Stimulated activated CD4-positive, alpha-beta T cell treated with anti-CD3 and anti-CD28 coated beads, Interleukin-15, amount 100 ng/mL, for 24 hours (primary cell): ENCODE data around the gene HDAC4.
A peak's percentile ranks its signal among the peaks of the same experiment; 100 is the strongest.

Experiments used
- DNase-seq: peaks from one replicate; pipeline ENCODE4 v3.0.0-alpha.2; 2020

HDAC4 gene

DNA sequence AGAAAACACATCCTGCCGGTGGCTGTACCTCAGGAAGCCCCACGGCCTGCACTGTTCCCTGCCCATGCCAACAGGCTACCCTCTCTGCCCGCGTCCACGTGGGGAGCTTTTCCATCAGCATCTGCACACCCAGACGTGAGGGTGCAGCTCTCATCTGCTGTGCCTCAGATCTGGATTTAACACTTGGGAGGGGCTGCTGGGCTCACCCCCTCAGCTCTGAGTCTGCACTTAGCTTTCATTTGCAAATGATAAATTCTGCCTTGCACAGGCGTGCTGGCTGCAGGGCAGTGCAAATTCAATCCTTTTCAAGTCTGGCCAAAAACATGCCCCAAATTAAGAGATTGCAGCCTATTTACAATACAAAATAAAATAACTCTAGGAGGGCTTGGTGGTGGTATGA is 307.3 kb downstream of the HDAC4 start:
- DNase-seq = no peak

DNA sequence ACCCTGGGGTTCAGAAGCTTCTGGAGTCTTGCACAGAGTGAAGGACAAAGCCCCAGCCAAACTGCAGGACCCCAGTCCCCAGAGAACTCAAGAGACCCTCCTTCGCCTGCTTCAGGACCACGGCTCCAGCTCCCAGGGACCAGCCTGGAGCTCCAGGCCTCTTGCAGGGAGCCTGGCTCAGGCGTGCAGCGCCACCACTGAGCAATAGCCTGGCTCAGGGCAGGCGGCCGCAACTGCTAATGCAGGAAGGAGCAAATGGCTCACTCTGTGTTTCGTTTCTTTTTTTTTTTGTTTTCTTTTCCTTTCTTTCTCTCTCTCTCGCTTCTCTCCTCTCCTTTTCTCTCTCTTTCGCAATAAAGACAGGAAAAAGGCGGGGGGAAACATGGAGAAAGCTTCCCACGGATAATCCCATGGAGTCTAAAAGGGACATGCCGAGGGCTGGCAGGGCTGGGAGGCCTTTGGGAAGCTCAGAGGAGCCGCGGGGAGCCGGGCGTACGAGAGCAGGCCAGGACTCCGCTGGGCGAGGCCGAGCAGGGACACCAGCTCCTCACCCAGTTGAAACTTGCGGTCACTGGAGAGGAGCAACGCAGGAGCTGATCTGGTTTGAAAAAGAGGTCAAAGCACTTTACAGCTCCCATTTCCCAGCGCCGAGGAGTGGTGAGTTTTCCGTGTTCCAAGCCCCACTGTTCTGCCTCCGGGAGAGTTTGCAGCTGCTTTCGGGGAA is 308.1 kb downstream of the HDAC4 start:
- DNase-seq = no peak

DNA sequence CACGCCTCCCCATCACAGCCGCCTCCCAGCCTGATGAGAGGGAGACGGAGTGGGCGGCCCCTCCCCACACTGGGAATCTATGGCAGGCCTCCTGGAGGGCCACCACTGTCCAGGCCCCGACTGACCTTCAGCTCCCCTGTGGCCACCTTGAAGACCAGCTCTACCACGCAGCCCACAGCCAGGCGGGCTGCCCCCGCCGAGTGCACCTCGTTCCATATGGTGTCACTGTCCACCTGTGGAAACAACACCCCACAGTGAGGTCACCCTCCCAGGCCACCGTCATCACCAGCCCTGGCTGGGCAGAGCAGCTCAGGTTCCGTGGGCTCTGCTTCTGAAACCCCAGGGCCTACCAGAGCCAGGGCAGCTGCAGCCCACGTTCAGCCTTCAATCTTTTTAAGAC is 310.9 kb downstream of the HDAC4 start:
- no peak for DNase-seq

DNA sequence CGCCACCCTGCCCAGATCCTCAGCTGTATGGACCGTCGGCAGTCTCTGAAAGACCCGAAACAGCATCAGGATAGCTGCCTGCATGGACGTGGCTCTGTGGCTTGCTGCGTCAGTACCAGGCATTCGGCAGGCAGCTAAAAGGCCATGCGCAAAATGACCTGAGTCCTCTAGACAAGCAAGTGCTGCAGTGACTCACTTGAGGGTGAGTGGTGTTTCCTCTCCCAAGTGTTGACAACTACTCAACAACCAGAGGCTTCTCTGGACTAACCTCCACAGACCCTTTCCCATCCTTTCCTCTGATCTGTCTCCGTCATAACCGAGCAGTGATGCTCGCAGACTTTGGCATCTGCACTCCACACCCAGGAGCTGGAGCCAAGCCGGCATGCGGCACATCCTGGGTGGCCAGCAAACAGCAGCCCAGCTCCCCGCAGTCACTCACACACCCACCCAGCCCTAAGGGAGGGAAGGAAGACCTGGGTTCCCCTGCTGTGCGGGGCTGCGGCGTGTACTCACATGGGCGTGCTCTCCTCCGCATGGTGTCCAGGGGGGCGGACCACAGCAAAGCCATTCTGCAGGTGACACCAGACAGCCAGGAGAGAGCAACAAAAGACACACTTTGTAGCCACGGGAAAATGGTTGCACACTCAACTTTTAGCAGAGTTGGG is 313.6 kb downstream of the HDAC4 start:
- no peak for DNase-seq

DNA sequence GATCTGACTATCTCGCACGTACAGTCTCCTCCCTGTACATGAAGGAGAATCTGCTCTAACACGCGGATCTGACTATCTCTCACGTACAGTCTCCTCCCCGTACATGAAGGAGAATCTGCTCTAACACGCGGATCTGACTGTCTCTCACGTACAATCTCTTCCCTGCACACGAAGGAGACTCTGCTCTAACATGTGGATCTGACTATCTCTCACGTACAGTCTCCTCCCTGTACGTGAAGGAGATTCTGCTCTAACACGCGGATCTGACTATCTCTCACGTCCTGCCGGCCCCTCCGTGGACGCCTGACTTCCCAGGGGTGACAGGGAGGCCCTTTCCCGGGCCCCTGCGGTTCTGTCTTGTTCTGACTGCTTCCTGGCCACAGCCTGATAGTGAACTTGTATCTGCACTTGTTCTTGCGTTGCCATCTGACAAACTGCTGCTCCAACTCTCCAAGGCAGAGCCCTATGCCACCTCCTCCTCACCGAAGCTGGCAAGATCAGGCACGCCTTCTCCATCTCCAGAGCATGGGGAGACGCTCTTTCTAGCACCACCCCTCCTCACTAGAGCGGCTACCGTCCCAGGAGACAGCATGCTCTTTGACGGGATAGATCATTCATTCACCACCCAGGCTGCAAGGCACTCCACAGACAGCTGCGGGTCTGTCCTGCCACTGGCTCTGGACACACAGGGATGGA is 314.3 kb downstream of the HDAC4 start:
- no peak for DNase-seq

DNA sequence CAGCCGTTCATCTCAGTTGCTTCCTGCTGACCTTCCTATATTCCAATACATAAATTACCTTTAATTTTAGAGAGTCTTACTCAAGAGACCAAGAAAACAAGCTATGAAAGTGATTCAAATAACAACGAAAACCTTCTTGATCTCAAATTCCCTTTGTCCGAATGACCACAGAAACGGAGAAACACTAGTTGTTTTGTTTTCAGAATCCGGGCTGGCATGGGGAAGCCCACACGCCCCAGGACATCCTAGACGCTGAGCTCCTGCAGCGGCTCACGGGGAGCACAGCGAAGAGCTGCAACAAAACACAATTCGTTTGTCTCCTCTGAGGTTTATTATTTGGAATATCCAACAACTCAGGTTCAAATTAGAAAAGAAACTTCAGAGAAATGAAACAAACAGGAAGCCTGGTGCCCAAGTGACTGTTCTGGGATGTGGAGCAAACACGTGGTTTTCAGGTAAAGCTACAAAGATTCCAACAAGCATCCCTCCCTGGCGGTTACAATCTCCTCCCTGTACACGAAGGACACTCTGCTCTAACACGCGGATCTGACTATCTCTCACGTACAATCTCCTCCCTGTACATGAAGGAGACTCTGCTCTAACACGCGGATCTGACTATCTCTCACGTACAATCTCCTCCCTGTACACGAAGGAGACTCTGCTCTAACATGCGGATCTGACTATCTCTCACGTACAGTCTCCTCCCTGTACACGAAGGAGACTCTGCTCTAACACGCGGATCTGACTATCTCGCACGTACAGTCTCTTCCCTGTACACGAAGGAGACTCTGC is 315.4 kb downstream of the HDAC4 start:
- no peak for DNase-seq

DNA sequence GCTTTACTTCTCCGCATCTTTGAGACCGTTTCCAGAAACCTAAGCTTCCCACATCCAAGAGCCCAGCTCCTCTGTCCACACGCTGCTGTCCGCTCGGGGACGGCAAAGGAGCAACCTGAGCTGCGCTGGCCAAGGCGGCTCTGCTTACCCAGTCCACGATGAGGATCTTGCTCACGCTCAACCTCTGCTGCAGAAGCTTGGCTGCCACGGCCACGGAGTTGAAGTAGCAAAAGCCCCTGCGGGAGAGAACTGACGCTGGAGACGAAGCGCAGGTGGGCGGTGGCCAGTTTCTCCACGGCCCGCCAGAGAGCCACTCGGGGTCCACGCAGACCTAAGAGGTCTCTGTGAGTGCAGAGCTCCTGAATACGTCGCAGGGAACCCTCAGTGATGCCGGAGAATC is 316.8 kb downstream of the HDAC4 start:
- DNase-seq = no peak

DNA sequence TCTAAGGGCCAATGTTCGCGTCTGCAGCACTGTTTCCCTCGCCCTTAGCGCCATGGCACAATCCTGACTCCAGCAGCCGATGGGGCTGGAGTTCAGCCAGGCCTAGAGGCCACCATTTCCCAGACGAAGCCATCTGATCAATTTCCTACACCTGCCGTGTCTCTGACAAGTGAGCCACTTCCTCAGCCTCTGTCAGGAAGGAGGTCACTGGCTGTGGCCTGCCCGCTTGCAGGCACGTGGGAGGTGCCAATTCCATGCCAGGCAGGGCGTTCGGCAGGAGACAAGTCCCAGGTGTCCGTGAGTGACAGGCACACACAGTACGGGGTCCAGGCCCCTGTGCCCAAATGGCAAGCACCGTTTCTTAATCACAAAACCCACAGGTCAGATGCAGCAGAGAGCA is 318.4 kb downstream of the HDAC4 start:
- DNase-seq = no peak

DNA sequence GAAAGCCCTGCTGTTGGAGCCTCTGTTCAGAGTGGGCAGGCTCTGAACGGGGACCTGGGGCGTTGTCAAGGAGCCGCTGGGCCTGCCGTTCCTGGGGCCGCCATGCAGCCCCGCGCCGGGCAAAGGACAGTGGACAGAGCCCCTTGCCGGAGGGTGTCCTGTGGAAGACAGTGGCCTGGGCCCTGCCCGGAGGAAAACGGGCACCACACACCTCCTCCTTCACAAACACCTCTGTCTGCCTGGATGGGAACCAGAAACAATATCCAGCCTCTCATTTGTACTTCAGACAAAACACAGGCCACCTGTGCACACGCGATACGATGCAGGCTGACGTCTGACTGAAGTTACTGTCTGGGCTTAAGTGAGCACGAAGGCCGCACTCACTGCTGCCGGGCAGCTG is 319.2 kb downstream of the HDAC4 start:
- no peak for DNase-seq

DNA sequence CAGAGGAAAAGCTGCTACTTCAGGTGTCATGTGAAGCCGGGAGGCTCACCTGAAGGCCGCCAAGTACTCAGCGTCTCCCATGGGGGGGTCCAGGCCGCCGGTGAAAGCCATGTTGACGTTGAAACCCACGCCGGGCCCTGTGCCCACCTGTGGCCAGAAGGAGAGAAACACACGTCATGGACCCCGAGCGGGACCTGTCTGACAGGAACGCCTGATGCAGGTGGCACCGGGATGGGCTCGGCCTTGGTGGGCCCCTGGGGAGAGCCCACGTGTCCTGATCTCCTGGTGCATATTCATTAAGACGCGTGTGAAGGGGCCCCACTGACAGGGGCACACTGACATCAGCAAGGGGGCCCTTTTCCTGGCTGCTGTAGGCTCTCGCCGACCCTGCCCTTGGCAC is 319.8 kb downstream of the HDAC4 start:
- DNase-seq = no peak

DNA sequence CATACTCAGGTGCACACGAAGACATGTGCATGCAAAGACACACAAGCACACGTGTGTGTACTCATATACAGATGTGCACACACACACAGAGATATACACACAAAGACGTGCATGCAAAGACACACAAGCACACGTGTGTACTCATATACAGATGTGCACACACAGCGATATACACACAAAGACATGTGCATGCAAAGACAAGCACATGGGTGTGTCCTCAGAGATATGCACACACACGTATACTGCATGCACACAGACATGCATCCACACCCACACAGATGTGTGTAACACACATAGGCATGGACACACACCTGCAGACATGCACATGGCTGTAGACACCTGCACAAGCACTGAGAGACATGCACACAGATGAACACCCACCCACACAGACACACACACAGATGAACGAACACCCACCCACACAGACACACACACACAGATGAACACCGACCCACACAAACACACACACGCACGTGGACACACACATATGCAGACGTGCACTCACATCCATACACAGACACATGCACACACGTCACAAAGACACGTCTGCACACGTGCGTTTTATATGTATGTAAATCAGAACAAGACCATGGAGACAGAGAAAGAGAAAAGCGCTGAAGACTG is 321.0 kb downstream of the HDAC4 start:
- no peak for DNase-seq

DNA sequence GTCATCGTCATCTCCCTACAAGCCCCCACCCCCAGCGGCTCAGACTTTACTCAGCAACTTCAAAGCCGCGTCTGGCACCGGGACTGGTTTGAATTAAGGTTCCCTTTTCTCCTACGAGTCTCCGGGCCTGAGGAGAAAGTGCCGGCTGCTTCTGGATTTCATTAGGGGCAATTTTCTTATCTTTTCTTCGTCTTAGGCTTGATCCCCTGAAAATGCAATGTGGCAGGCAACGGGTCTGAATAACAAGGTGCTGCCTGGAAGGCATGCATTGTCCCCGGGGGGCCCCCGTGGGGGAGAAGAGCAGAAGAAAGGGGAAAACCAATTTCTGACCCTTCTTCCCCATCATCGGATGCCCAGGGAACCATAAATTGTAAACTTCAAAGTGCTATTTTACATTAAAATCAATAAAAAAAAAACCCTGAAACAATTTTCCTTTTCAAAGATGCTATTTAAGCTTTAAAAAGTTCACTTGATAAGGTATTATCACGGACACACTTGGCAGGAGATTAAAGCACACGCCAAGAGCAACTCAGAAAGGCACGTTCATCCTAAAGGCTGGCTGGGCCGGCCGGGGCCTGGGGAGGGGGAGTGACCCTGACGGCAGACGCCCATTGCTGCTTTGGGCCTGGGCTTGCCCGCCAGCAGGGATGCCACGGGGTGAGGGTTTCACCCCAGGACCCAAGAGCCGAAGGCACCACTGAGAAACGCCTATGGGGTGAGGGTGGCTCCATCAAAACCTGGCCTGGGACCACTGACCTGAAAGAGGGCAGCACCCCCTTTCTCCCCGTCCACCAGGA is 322.5 kb downstream of the HDAC4 start:
- no peak for DNase-seq

DNA sequence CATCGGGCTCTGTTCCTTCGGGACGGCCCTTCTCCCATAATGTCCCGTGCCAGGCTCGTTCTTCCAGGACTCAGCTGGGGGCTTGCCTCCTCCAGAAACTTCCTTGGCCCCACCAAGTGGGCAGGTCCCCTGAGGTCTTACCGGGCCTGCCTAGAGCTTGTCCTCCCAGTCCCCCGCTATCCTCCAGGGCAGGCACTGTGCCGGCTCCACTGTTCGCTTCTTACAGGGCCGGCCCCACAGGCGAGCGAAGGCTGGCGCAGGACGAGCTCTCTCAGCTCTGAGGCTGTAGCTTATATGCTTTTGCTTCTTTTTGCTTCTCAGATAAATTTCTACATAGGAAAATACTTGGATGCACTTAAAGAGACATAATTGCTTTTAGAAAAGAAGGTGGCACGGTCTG is 323.6 kb downstream of the HDAC4 start:
- DNase-seq = no peak

DNA sequence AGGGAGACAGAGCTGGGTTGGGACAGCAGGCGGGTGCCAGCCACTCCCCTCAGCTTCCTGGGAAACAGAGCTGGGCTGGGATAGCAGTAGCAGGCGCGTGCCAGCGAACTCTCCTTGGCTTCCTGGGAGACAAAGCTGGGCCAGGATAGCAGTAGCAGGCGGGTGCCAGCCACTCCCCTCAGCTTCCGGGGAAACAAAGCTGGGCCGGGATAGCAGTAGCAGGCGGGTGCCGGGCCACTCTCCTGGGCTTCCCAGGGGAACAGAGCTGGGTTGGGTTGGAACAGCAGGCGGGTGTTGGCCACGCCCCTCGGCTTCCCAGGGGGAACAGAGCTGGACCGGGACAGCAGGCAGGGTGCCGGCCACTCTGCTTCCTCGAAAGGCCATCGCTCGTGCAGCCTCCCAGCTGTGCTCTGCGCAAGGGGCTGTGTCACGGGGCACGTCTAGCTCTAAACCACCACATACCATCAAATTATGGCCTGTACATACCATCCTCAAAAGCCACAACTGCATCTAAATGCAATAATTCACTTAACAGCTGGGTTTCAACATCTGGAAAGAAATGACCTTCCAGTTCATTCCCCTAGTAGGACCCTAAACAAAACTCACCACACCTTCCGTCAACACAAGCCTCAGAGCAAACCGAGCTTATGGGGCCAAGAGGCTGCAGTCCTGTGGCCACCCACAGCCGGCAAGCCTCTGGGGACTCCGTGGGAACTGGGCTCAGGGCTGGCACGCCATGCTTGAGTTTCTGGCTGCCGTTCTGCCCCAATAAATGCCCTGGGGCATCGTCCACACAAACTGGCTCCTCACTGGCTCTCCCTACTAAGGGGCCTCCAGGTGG is 324.7 kb downstream of the HDAC4 start:
- DNase-seq = no peak

DNA sequence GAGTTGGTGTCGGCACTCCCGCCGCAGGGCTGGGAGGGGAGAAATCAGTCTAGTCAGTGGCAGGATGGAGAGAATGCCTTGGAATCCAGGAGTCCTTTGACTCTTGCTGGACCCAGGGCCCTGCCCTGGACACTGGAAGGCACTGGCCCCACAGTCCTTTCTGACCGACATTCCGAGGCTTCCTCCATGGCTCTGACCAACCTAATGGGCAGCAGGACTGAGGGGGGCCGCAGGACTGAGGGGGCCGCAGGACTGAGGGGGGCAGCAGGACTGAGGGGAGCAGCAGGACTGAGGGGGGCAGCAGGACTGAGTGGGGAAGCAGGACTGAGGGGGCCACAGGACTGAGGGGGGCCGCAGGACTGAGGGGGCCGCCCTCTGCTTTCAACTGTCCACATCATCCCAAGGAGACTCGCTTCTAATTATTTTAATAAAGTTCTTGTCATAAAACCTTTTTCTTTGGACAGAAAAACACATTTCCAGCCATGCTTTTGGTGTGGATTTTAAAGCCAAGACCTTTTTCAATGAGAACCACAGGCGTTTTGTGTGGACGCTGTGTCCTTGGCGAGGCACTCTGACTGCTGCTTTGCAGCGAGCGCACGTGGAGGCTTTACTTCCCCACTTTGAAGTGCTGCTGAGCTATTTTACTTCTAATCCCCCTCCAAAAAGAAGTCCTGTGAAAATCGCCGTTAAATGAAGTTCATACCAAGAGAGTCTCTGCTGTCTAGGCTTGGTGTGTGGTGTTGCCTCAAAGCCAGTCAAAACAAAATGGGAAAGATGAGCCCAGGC is 326.9 kb downstream of the HDAC4 start:
- DNase-seq = no peak

DNA sequence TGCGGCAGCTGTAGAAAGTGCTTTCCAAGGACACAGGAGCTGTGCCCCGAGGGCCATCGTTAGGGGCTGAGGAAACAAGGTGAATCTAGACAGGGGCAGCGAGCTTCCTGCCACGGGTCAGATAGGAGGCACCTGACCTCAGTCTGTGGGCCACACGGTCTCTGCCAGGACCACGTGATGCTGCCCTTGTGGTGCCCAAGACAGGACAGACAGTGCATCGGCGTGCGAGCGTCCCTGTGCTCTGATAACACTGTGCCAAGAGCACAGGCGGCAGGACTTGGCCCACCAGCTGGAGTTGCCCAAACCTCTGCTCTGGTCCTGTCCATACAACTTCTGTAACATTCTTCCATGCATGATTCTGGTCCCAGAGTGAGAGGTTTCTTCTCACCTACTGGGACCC is 327.6 kb downstream of the HDAC4 start:
- no peak for DNase-seq

DNA sequence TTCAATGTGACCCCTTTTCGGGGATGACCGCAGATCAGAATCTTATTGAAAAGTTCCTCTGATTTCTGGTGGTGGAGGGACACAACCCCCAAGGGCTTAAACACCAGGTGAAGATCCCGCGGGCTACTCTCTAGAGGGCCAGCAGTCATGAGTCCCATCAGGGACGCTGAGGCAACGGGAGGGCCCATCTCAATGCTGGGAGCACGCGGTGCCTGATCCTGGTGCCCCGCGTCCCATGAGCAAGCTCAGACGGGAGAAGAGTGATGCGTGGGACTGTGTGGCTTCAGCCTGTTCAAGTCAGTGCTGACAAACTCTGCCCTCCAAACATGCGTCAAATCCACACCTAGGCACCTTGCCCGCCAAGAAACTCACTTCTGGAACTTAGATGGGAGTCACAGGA is 328.0 kb downstream of the HDAC4 start:
- DNase-seq = no peak

DNA sequence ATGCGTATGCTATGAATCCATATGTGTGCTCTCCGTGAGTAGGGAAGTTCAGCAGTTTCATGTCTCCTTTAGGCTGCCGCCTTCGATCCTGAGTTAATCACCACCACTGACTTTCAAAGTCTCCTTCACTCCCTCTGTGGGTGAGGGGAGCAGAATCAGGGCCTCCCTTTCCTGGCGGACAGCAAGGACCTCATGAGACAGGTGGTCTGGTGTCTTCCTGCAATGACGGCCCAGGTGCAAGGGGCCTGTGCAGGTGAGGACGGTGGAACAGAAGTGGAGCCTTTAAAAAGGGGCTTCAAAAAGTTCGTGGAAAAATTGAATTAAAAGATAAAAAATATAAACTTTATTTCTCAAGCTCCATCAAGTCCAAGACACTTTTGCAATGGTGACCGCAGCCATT is 330.4 kb downstream of the HDAC4 start:
- DNase-seq = no peak

DNA sequence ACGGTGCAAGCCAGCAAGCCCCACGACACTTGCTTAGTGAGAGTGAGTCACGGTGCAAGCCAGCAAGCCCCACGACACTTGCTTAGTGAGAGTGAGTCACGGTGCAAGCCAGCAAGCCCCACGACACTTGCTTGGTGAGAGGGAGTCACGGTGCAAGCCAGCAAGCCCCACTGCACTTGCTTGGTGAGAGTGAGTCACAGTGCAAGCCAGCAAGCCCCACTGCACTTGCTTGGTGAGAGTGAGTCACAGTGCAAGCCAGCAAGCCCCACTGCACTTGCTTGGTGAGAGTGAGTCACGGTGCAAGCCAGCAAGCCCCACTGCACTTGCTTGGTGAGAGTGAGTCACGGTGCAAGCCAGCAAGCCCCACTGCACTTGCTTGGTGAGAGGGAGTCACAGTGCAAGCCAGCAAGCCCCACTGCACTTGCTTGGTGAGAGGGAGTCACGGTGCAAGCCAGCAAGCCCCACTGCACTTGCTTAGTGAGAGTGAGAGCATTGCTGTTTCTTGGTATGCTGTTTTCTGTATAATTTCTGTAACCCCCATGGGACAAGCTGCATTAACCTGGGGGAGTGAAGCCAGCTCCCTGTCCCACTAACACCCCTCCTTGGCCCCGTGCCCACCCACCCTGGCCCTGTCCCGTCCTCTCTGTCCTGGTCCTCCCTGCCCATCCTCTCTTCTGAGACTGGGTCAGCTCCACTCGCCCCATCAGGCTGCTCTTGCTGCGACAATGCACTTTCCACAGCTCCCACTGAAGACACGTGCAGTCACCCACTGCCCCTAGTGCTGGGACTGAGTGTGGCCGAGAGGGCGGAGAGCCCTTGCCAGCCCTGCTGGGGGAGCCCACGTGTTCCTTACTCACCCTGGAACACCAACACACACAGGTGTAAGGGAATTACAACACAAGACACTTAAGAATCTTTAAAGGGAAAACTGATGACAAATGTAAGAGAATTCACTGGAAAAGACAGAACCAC is 331.2 kb downstream of the HDAC4 start:
- peak; percentile 21 for DNase-seq
